ENCODE measurements around the gene TBC1D1.

GRCh38 chr4:38089961-38090360 is 199.1 kb downstream of the TBC1D1 start:
- TF ChIP-seq CTCF (IDR thresholded peaks at IDR 0.05) (no peak), EP300 (IDR thresholded peaks at IDR 0.05) (no peak)

Measured in esophagus muscularis mucosa (tissue), 3 donors.